ENCODE data around the gene IDH3G.
"Not testable (repeated sequence)": the region's sequence is repeated elsewhere in the genome, so short reads cannot be mapped to it uniquely, and the experiment has no call there.

DNA sequence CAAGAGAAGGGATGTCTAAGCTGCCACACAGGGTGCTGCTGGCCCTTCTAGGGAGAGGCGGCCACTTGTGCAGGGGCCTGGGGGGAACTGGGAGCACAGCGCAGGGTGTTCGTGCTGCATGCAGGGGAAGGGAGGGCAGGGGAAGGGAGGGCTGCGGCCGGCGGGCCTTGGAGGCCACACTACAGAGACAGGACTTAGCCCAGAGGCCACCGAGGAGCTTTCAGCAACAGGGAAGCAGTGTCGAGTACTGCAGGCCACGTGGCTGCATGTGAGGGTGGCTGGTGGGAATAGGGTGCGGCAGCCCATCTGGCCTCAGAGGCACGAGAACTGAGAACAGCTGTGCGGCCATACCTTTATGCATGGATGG, 49.1 kb downstream of the IDH3G start:
- TF ChIP-seq, protein P1, sequence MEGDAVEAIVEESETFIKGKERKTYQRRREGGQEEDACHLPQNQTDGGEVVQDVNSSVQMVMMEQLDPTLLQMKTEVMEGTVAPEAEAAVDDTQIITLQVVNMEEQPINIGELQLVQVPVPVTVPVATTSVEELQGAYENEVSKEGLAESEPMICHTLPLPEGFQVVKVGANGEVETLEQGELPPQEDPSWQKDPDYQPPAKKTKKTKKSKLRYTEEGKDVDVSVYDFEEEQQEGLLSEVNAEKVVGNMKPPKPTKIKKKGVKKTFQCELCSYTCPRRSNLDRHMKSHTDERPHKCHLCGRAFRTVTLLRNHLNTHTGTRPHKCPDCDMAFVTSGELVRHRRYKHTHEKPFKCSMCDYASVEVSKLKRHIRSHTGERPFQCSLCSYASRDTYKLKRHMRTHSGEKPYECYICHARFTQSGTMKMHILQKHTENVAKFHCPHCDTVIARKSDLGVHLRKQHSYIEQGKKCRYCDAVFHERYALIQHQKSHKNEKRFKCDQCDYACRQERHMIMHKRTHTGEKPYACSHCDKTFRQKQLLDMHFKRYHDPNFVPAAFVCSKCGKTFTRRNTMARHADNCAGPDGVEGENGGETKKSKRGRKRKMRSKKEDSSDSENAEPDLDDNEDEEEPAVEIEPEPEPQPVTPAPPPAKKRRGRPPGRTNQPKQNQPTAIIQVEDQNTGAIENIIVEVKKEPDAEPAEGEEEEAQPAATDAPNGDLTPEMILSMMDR (IDR thresholded peaks at IDR 0.05 in 4 of 5, conservative IDR thresholded peaks at IDR 0.05 in 1 of 5) = not testable (repeated sequence)
- TF ChIP-seq POLR2A (IDR thresholded peaks at IDR 0.05) = not testable (repeated sequence)
